Lower lobe of right lung (tissue), 2 donors: ENCODE measurements around the gene PYGB. TPM values are rescaled to one million over a fixed set of nuclear protein-coding genes. Genes with fewer than 3 reads are reported as not detected.

ENCODE experiments used
- ATAC-seq, 2 donors: fragments of 200-7000 bp; cut with Tn5 transposase; one replicate each; pipeline ENCODE4 v1.9.1; 2020 to 2022; ENCODE audit warnings: mild to moderate bottlenecking in 2 of 2, moderate library complexity in 2 of 2
- DNase-seq: peaks from one replicate; pipeline ENCODE4 v3.0.0-alpha.2; 2020
- H3K27ac ChIP-seq: fragments of 200-600 bp; one replicate; pipeline ENCODE4 v1.8.0; 2022
- H3K27me3 ChIP-seq: fragments of 200-600 bp; one replicate; pipeline ENCODE4 v1.8.0; 2022; ENCODE audit warnings: low read depth
- H3K36me3 ChIP-seq: fragments of 200-600 bp; one replicate; pipeline ENCODE4 v1.8.0; 2022; ENCODE audit warnings: mild to moderate bottlenecking
- H3K4me1 ChIP-seq: fragments of 200-600 bp; one replicate; pipeline ENCODE4 v1.8.0; 2022
- H3K4me3 ChIP-seq: fragments of 200-600 bp; one replicate; pipeline ENCODE4 v1.8.0; 2022; ENCODE audit warnings: mild to moderate bottlenecking
- H3K9me3 ChIP-seq: fragments of 200-600 bp; one replicate; pipeline ENCODE4 v1.8.0; 2022
- intact Hi-C: fragments of 100-400 bp; cut with DNase I; formaldehyde crosslinking; loops from one replicate; pipeline ENCODE4 v1.11.0; 2022
- total RNA-seq: library from RNA; stranded (reverse); fragmentation: NEBNext Ultra II Directional; extraction: Animal tissue kit (Norgen Biotek cat#: 25700); gene quantifications from one replicate; pipeline ENCODE4 v1.2.1, GENCODE V29; 2021
- TF ChIP-seq, protein P1 (sequence below): fragments of 200-600 bp; IDR thresholded peaks from one replicate; pipeline ENCODE4 v1.8.0; 2022; ENCODE audit warnings: antibody characterized with exemption, mild to moderate bottlenecking
- donor health status: DM: no; HTN: yes; CAD: no; lungs with severe emphysema.

The PYGB gene
- total RNA-seq, 1 donor from 2014 or later, result 57.5 TPM

DNA sequence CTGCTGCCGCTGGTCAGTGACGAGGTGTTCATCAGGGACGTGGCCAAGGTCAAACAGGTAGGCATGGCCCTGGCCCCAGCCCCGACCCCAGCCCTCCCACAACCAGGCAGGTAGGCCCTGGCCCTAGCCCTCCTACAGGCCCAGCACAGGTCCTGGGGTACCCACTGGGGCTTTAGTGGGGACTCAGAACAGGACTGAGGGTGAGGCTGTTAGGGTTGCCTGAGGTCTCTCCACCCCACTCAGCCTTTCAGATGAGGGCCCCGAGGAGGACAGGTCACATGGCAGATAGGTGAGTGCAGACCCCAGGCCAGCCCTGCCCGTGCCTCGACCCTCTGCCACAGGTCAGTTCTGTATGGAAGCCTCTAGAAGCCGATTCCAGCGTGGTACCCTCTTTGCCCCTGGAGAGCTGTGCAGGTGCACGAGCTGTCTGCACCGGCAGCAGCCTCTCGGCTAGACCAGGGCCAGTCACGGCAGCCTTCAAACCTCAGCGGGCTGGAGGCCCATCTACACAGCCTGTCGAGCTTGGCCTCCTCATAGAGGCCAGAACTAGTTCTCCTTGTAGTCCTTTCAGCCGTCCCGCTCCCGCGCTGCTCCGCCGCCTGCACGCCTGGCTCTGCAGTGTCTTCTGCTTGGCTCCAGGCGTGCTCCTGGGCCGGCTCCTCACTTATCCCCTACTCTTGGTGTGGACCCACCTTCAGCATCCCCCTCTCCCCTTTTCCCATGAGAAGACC, 35.5 kb downstream of the PYGB start:
- Histone ChIP-seq H3K36me3 (peaks cover 100% of the 10 kb centered on the region), H3K4me1 (no peaks in the 10 kb centered on the region), H3K4me3 (no peak overlapping the region), H3K27me3 (no peaks in the 10 kb centered on the region), H3K9me3 (no peaks in the 10 kb centered on the region), H3K27ac (no peak overlapping the region)
- intact Hi-C loops, result no loop called here
- ATAC-seq (peak in 1 of 2 donors; percentile 2), DNase-seq (peak; percentile 44)
- TF ChIP-seq, protein P1, sequence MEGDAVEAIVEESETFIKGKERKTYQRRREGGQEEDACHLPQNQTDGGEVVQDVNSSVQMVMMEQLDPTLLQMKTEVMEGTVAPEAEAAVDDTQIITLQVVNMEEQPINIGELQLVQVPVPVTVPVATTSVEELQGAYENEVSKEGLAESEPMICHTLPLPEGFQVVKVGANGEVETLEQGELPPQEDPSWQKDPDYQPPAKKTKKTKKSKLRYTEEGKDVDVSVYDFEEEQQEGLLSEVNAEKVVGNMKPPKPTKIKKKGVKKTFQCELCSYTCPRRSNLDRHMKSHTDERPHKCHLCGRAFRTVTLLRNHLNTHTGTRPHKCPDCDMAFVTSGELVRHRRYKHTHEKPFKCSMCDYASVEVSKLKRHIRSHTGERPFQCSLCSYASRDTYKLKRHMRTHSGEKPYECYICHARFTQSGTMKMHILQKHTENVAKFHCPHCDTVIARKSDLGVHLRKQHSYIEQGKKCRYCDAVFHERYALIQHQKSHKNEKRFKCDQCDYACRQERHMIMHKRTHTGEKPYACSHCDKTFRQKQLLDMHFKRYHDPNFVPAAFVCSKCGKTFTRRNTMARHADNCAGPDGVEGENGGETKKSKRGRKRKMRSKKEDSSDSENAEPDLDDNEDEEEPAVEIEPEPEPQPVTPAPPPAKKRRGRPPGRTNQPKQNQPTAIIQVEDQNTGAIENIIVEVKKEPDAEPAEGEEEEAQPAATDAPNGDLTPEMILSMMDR, result no peak

DNA sequence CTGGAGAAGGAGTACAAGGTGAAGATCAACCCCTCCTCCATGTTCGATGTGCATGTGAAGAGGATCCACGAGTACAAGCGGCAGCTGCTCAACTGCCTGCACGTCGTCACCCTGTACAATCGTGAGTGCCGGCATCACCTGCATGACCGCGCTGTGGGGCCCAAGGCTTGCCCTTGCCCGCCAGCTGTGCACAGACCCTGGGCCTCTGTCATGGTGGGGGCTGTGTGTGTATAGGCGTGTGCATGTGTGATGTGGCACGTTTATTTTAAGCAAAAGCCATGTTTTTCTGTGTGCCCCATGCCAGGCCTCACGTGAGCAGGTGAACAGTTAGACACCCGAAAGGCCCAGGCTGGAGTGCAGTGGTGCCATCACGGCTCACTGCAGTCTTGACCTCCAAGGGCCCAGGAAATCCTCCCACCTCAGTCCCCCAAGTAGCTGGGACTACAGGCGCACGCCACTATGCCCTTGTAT, 36.3 kb downstream of the PYGB start:
- no peaks in the 10 kb centered on the region for H3K27me3 ChIP-seq
- DNase-seq (peak; percentile 31), ATAC-seq (no peak)
- intact Hi-C loops, result no loop called here
- peaks cover 100% of the 10 kb centered on the region for H3K36me3 ChIP-seq
- TF ChIP-seq, protein P1, result no peak
- H3K27ac ChIP-seq, result no peak overlapping the region
- no peaks in the 10 kb centered on the region for H3K9me3 ChIP-seq
- H3K4me3 ChIP-seq, result no peak overlapping the region
- no peaks in the 10 kb centered on the region for H3K4me1 ChIP-seq

DNA sequence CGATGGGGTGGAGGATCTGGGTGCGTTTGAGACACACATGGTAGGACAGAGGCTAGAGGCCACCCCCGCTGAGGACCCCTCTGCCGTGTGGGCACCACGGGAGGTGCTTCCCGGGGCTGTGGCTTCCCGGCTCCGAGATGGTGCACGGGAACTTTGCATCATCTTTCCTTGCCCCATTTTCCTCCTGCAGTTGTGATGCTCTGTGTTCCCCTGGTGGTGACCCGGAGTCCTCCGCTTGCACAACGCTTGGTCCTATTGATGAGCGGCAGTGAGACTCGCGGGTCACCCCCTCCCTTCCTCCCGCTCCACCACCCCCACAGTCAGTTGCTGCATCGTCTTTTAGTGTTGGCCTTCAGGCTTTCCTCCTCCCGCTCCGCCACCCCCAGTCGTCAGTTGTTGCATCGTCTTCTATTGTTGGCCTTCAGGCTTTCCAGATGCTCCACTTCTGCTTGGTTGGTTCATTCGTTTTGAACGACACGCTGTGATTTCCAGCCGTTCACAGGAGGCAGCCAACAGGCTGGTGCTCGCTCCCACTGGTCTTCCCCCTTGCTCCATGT, 37.3 kb downstream of the PYGB start:
- peaks cover 94% of the 10 kb centered on the region for H3K36me3 ChIP-seq
- intact Hi-C loops, result no loop called here
- H3K9me3 ChIP-seq, result no peaks in the 10 kb centered on the region

DNA sequence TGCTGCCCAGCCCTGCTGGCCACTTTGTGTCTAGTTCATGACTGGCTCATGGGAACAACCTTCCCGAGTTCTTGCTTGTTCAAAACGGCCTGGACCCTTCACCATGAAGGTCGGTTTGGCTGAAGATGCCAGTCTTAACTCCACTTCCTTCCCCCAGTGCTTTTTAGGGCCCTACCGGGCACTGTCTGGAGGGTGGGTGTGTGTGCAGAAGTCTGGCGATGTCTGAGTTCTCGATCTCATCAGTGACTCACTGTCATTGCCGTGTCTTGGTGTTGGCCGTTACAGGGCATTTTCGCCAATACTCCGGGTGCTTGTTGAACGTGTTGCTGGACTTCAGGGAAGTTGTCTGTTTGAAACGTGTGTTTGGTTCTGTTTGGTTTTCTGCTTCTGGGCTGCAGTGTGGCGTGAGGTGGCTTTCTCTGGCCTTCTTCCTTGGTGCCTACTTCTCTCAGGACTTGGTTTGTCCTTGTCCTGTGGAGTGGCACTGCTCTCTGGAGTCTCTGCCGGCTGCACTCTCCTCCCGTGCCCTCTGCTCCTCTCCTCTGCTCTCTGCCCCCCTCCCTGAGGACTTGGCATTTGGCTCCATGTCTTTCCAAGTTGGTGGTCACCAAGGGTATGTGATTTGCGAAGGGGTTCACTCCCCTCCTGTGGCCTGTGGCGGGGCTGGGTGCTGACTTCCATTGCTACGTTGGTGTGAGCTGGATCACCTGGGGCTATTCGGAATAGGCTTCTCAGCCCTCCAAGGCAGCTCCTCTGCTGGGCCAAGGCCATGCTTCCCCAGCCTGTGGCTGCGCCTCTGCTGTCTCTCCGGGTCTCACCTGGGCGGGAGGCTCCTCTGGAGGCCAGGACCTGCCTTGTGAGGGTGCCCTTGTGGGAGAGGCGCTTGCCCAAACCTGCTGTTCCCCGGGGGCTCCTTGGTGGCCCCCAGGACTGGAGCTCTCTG, 38.2 kb downstream of the PYGB start:
- Histone ChIP-seq H3K27me3 (no peaks in the 10 kb centered on the region), H3K9me3 (no peaks in the 10 kb centered on the region), H3K4me3 (no peak overlapping the region), H3K27ac (no peak overlapping the region), H3K4me1 (no peaks in the 10 kb centered on the region), H3K36me3 (peaks cover 94% of the 10 kb centered on the region)
- ATAC-seq (no peak), DNase-seq (peak; percentile 29)
- TF ChIP-seq, protein P1, result no peak
- intact Hi-C loops, result no loop called here

More for the DNA sequence above, 37.3 kb downstream of the PYGB start:
- no peaks in the 10 kb centered on the region for H3K4me1 ChIP-seq
- ATAC-seq (no peak), DNase-seq (peak; percentile 38)
- H3K27ac ChIP-seq, result no peak overlapping the region
- no peak overlapping the region for H3K4me3 ChIP-seq
- TF ChIP-seq, protein P1, result no peak
- H3K27me3 ChIP-seq, result no peaks in the 10 kb centered on the region

DNA sequence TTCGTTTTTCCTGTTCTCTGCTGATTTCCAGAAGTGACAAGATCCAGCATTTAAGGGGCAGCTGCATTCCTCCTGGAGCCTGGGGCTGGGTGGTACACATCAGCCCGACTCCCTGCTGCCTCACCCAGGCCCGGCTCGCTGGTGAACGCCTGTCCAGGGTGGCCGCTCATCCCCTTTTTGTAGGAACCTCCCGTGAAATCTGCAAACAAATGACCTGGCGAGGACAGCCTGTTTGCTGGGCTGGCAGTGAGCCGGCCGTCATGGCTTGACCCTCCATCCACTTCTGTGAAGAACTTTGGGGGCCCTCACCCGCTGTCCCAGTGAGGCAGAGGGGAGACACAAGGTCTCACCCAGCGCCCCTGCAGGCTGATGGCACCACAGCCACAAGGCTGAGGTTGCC, 39.0 kb downstream of the PYGB start:
- Histone ChIP-seq H3K27ac (no peak overlapping the region), H3K36me3 (peaks cover 94% of the 10 kb centered on the region), H3K27me3 (no peaks in the 10 kb centered on the region), H3K9me3 (no peaks in the 10 kb centered on the region), H3K4me1 (no peaks in the 10 kb centered on the region), H3K4me3 (no peak overlapping the region)
- DNase-seq, result peak; percentile 17
- TF ChIP-seq, protein P1, result no peak
- no peak for ATAC-seq
- intact Hi-C loops, result no loop called here
